Astrocyte of the spinal cord (primary cell): ENCODE results near the gene LTB4R2.

Source experiments
- DNase-seq: peaks from one replicate; pipeline ENCODE4 v3.0.0; 2011; ENCODE audit warnings: low read depth, low spot score
- H3K4me3 ChIP-seq: 2 replicates; pipeline ENCODE4 v1.5.1; 2011; ENCODE audit warnings: low read depth, mild to moderate bottlenecking, low read length, moderate library complexity
- in situ Hi-C: cut with HindIII; loops from 2 replicates; pipeline ENCODE4 v1.10.0; 2017; ENCODE audit warnings: low sequenced_read_pairs
- TF ChIP-seq, protein P1 (sequence below): IDR thresholded peaks from 2 replicates; pipeline ENCODE4 v1.5.1; 2012; ENCODE audit warnings: low read depth, mild to moderate bottlenecking, low read length, inconsistent platforms

The LTB4R2 gene

DNA sequence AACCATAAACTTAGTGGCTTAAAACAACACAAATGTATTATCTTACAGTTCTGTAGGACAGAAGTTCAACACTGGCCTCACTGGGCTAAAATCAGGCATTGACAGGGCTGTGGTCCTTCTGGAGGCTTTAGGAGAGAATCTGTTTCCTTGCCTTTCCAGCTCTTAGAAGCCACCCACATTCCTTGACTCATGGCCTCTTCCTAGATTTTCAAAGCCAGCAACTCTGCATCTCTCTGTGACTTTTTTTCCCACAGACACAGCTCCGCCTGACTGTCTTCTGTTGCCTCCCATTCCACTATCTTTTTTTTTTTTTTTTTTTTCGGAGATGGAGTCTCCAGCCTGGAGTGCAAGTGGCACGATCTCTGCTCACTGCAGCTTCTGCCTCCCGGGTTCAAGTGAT, 46.3 kb downstream of the LTB4R2 start:
- in situ Hi-C loops = no loop called here
- DNase-seq = no peak
- TF ChIP-seq, protein P1, sequence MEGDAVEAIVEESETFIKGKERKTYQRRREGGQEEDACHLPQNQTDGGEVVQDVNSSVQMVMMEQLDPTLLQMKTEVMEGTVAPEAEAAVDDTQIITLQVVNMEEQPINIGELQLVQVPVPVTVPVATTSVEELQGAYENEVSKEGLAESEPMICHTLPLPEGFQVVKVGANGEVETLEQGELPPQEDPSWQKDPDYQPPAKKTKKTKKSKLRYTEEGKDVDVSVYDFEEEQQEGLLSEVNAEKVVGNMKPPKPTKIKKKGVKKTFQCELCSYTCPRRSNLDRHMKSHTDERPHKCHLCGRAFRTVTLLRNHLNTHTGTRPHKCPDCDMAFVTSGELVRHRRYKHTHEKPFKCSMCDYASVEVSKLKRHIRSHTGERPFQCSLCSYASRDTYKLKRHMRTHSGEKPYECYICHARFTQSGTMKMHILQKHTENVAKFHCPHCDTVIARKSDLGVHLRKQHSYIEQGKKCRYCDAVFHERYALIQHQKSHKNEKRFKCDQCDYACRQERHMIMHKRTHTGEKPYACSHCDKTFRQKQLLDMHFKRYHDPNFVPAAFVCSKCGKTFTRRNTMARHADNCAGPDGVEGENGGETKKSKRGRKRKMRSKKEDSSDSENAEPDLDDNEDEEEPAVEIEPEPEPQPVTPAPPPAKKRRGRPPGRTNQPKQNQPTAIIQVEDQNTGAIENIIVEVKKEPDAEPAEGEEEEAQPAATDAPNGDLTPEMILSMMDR = no peak
- no peak overlapping the region for H3K4me3 ChIP-seq

DNA sequence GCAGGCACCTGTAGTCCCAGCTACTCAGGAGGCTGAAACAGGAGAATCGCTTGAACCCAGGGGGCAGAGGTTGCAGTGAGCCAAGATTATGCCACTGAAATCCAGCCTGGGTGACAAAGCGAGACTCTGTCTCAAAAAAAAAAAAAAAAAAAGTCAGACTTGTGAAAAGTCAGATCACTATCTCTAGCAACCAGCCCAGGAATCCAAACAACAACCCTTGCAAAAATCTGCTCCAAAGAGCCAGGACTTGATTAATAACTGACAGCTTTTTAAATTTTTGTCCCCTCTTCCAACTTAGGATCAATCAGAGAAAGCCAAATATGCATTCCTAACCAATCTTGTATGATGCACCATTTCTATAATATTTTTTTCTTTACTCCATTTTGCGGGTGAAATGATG, 50.3 kb downstream of the LTB4R2 start:
- no peak overlapping the region for H3K4me3 ChIP-seq
- in situ Hi-C loops = no loop called here
- no peak for DNase-seq
- TF ChIP-seq, protein P1 = no peak

DNA sequence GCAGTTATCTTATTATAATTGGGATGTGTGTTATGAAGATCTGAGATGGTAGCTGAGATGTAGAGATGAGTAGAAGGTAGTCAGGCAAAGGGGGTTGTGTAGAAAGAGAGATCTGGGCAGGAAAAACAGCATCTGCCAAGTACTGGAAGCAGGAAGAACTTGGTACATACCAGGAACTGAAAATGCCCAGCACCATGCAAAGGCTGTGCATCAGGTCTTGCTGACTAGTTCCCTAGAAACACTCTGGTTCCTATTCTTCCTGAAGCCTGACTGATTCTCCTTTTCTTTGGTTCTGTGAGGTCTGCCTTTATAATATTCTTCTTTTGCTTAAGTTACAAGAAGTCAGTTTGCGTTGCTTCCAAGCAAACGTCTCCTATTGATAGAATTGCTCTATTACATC, 51.4 kb downstream of the LTB4R2 start:
- in situ Hi-C loops = no loop called here
- H3K4me3 ChIP-seq = no peak overlapping the region
- TF ChIP-seq, protein P1 = no peak
- no peak for DNase-seq
